Measurements from ENCODE around the gene GALNTL6. TPM values are rescaled to one million over a fixed set of nuclear protein-coding genes. Genes with fewer than 3 reads are reported as not detected.

The GALNTL6 gene
- total and polyA plus RNA-seq, 2 donors (not counting 1 experiment from before 2014, with no cell fraction given) = not detected

GRCh38 chr4:172762895-172763294 is 949.7 kb downstream of the GALNTL6 start:
- Histone ChIP-seq H3K36me3 (ENCODE audit: control insufficient read depth, insufficient read depth, low read length) (no peaks in the 10 kb centered on the region), H3K4me1 (ENCODE audit: control insufficient read depth, extremely low read depth, insufficient read depth, low read length) (no peaks in the 10 kb centered on the region), H2AFZ (ENCODE audit: low read length) (no peak overlapping the region), H3K79me2 (ENCODE audit: control insufficient read depth, insufficient read depth, low read length) (no peaks in the 10 kb centered on the region), H3K9me3 (ENCODE audit: control insufficient read depth, insufficient read depth, low read depth, low read length) (no peaks in the 10 kb centered on the region), H3K9ac (ENCODE audit: insufficient read depth, low read length) (no peak overlapping the region), H3K4me2 (ENCODE audit: extremely low read depth, insufficient read depth, low read length) (no peak overlapping the region), H3K27ac (ENCODE audit: insufficient read depth, low read length) (no peak overlapping the region), H3K4me3 (replicated peaks in 1 of 4; ENCODE audit: control extremely low read depth in 1 of 4, insufficient read depth in 1 of 4, low read depth in 3 of 4, low read length in 4 of 4) (no peak overlapping the region), H4K20me1 (ENCODE audit: control insufficient read depth, extremely low read depth, insufficient read depth, low read length) (no peaks in the 10 kb centered on the region), H3K27me3 (ENCODE audit: control insufficient read depth, insufficient read depth, low read length) (no peaks in the 10 kb centered on the region)
- no peak for DNase-seq (ENCODE audit: low read depth in 2 of 2)
- no peak for TF ChIP-seq CTCF (conservative IDR thresholded peaks at IDR 0.05 in 1 of 2, IDR thresholded peaks at IDR 0.05 in 1 of 2; ENCODE audit: low read depth in 1 of 2, low read length in 2 of 2)
- TF ChIP-seq EZH2 (IDR thresholded peaks at IDR 0.05; ENCODE audit: low read length, missing control alignments) = no peak

GRCh38 chr4:172770787-172771186 is 957.6 kb downstream of the GALNTL6 start:
- H3K9me3 ChIP-seq (ENCODE audit: control insufficient read depth, insufficient read depth, low read depth, low read length) = no peaks in the 10 kb centered on the region
- H3K27ac ChIP-seq (ENCODE audit: insufficient read depth, low read length) = no peak overlapping the region
- no peaks in the 10 kb centered on the region for H3K79me2 ChIP-seq (ENCODE audit: control insufficient read depth, insufficient read depth, low read length)
- H3K4me2 ChIP-seq (ENCODE audit: extremely low read depth, insufficient read depth, low read length) = no peak overlapping the region
- no peaks in the 10 kb centered on the region for H3K4me1 ChIP-seq (ENCODE audit: control insufficient read depth, extremely low read depth, insufficient read depth, low read length)
- TF ChIP-seq EZH2 (IDR thresholded peaks at IDR 0.05; ENCODE audit: low read length, missing control alignments) (no peak), CTCF (conservative IDR thresholded peaks at IDR 0.05 in 1 of 2, IDR thresholded peaks at IDR 0.05 in 1 of 2; ENCODE audit: low read depth in 1 of 2, low read length in 2 of 2) (no peak)
- no peak overlapping the region for H3K4me3 ChIP-seq (replicated peaks in 1 of 4; ENCODE audit: control extremely low read depth in 1 of 4, insufficient read depth in 1 of 4, low read depth in 3 of 4, low read length in 4 of 4)
- no peak for DNase-seq (ENCODE audit: low read depth in 2 of 2)
- no peaks in the 10 kb centered on the region for H3K27me3 ChIP-seq (ENCODE audit: control insufficient read depth, insufficient read depth, low read length)
- no peaks in the 10 kb centered on the region for H3K36me3 ChIP-seq (ENCODE audit: control insufficient read depth, insufficient read depth, low read length)
- H2AFZ ChIP-seq (ENCODE audit: low read length) = no peak overlapping the region
- H3K9ac ChIP-seq (ENCODE audit: insufficient read depth, low read length) = no peak overlapping the region
- no peaks in the 10 kb centered on the region for H4K20me1 ChIP-seq (ENCODE audit: control insufficient read depth, extremely low read depth, insufficient read depth, low read length)

- no peak for DNase-seq (ENCODE audit: low read depth in 2 of 2)
- TF ChIP-seq CTCF (conservative IDR thresholded peaks at IDR 0.05 in 1 of 2, IDR thresholded peaks at IDR 0.05 in 1 of 2; ENCODE audit: low read depth in 1 of 2, low read length in 2 of 2) = no peak
- no peak for TF ChIP-seq EZH2 (IDR thresholded peaks at IDR 0.05; ENCODE audit: low read length, missing control alignments)
- Histone ChIP-seq H2AFZ (ENCODE audit: low read length) (no peak overlapping the region), H3K9me3 (ENCODE audit: control insufficient read depth, insufficient read depth, low read depth, low read length) (no peaks in the 10 kb centered on the region), H3K79me2 (ENCODE audit: control insufficient read depth, insufficient read depth, low read length) (no peaks in the 10 kb centered on the region), H3K36me3 (ENCODE audit: control insufficient read depth, insufficient read depth, low read length) (no peaks in the 10 kb centered on the region), H3K4me3 (replicated peaks in 1 of 4; ENCODE audit: control extremely low read depth in 1 of 4, insufficient read depth in 1 of 4, low read depth in 3 of 4, low read length in 4 of 4) (no peak overlapping the region), H4K20me1 (ENCODE audit: control insufficient read depth, extremely low read depth, insufficient read depth, low read length) (no peaks in the 10 kb centered on the region), H3K9ac (ENCODE audit: insufficient read depth, low read length) (no peak overlapping the region), H3K27me3 (ENCODE audit: control insufficient read depth, insufficient read depth, low read length) (no peaks in the 10 kb centered on the region), H3K4me2 (ENCODE audit: extremely low read depth, insufficient read depth, low read length) (no peak overlapping the region), H3K4me1 (ENCODE audit: control insufficient read depth, extremely low read depth, insufficient read depth, low read length) (no peaks in the 10 kb centered on the region), H3K27ac (ENCODE audit: insufficient read depth, low read length) (no peak overlapping the region)
These were observed 959.6 kb downstream of the GALNTL6 start for GRCh38 chr4:172772781-172773180.
